GM13977 (cell line): Measurements from ENCODE around the gene TNFAIP2.
A peak's percentile ranks its signal among the peaks of the same experiment; 100 is the strongest.

Experiments used
- DNase-seq: peaks from one replicate; pipeline ENCODE4 v3.0.0; 2012; ENCODE audit warnings: low spot score
- CTCF ChIP-seq: IDR thresholded peaks from 2 replicates; pipeline ENCODE4 v1.5.1; 2012; ENCODE audit warnings: mild to moderate bottlenecking, control low read depth; ENCODE audit not compliant: insufficient read depth; ENCODE audit errors: extremely low read depth, missing control alignments
- in situ Hi-C: fragments of 300-500 bp; cut with MboI; formaldehyde crosslinking; loops from one replicate; pipeline ENCODE4 v1.12.0; 2022; ENCODE audit warnings: low sequenced_read_pairs, low pct_unique_long_range_greater_than_20kb, mixed read lengths, inconsistent platforms; ENCODE audit not compliant: unreplicated experiment

Gene TNFAIP2

GRCh38 chr14:103122947-103123633, at the start of gene TNFAIP2:
Gene TNFAIP2, plus strand, starts transcription at chr14:103123461. Its CDS starts 2,997 bp downstream, at chr14:103126458.
- TF ChIP-seq CTCF: no peak
- DNase-seq: peak; percentile 73
- in situ Hi-C loops: no loop called here

DNA sequence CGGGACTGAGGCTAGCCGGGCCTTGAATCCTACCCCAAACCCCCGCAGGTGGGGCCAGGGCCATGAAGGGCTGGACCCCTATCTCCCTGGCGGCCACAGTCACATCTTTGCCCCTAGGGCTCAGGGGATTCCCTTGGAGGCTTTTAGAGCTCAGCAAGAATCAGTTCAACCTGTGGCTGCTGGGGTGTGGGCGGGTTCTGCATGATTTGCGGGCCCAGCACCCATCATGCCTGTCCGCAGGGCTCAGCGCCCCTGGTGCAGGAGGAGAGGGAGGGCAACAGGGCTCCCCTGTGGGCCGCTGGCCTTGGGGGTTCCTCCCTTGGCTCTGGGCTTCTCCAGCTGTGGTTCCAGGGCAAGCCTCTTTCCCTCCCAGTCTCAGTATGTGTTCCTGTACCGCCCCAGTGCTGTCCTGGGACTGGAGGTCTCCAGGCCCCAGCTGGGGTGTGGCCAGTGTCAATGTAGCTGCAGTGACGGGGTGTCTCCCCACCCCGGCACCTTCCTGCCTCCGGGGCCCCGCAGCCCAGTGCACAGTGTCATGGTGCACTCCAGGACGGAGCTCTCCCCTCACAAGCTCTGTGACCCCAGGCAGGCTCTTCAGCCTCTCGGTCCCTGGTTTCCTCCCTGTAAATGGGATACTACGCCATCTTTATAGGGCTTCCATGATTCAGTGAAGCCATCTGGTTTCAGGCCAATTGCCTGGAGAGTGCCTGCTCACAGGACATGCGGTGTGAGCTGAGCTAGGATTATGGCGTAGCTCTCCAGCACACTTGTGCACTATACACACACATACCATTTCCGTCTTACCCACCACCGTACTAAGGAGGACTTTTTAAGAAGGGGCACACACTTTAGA, 49.2 kb upstream of the TNFAIP2 start:
- in situ Hi-C loops: no loop called here
- no peak for TF ChIP-seq CTCF

DNA sequence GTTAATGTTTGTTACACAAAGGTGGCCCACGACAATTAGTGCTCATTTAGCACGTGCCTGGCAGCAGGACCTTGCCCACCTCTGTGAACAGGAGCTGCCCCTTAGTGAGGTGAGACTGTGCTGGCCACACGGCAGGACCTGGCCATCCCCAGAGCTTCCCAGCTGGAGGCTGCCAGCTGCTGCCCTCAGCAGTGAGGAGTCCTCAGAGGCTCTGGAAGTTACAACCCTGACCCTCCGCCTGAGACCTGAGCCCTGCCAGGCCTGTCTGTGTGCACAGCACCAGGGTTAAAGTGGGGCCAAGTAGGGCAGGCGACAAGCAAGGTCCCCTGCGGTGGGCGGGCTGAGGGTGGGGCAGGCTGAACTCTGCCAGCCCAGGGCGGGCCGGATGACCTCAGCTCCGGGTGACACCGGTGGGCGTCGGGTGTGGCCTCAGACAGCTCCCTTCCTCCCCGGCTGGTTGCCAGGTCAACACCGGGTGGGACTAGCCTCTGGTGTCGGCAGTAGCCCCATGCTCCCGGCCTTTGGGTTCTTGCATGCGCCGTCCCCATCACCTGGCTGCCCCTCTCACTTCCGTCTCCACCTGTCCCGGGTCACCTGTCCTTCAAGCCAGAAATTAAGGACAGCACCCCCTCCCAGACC, 48.4 kb upstream of the TNFAIP2 start:
- no peak for DNase-seq
- in situ Hi-C loops: loop anchor here (25.0 kb wide), 1 partner anchor 212 kb away; no protein-coding TSS in a partner anchor
- no peak for TF ChIP-seq CTCF

More for the DNA sequence above, 49.2 kb upstream of the TNFAIP2 start:
- peak; percentile 70 for DNase-seq

GRCh38 chr14:103078420-103078749, 44.9 kb upstream of the TNFAIP2 start:
- in situ Hi-C loops: loop anchor here (25.0 kb wide), 1 partner anchor 209 kb away; no protein-coding TSS in a partner anchor
- peak; percentile 86 for TF ChIP-seq CTCF
- DNase-seq: peak; percentile 92

- DNase-seq: no peak
- in situ Hi-C loops: loop anchor here (25.0 kb wide), 1 partner anchor 208 kb away; no protein-coding TSS in a partner anchor
- peak; percentile 6 for TF ChIP-seq CTCF
These were observed 44.2 kb upstream of the TNFAIP2 start for GRCh38 chr14:103078860-103079587.

GRCh38 chr14:103081951-103082350, 41.3 kb upstream of the TNFAIP2 start:
- DNase-seq: no peak
- in situ Hi-C loops: loop anchor here (25.0 kb wide), 1 partner anchor 205 kb away; no protein-coding TSS in a partner anchor
- no peak for TF ChIP-seq CTCF
